HG02759 (cell line): Measurements from ENCODE around the gene LYRM1.
"Not testable (repeated sequence)": the region's sequence is repeated elsewhere in the genome, so short reads cannot be mapped to it uniquely, and the experiment has no call there.

ENCODE experiments used
- ATAC-seq: cut with Tn5 transposase; IDR thresholded peaks from one replicate; pipeline ENCODE4 v1.9.1; 2021; ENCODE audit warnings: mild to moderate bottlenecking, moderate library complexity; ENCODE audit not compliant: unreplicated experiment

Gene LYRM1

DNA sequence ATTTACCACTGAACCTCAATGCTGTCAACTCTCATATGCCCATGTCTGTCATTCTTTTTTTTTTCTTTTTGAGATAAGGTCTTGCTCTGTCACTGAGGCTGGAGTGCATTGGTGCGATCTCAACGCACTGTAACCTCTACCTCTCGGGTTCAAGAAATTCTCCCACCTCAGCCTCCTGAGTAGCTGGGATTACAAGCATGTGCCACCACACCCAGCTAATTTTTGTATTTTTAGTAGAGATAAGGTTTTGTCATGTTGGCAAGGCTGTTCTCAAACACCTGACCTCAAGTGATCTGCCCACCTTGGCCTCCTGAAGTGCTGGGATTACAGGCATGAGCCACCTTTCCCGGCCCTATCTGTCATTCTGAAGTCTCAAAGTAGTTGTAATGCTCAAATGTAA is 72.6 kb downstream of the LYRM1 start:
- ATAC-seq = not testable (repeated sequence)
